Mammary epithelial cell (primary cell): ENCODE data around the gene QRICH1.

ENCODE experiments used
- CTCF ChIP-seq, 2 donors: IDR thresholded peaks in 1 of 2; conservative IDR thresholded peaks in 1 of 2; 2 replicates each; pipeline ENCODE4 v1.5.1; 2011 to 2012; ENCODE audit warnings: inconsistent platforms in 2 of 2, low read length in 2 of 2, mild to moderate bottlenecking in 2 of 2, control low read depth in 1 of 2, low read depth in 1 of 2; ENCODE audit not compliant: insufficient read depth in 1 of 2; ENCODE audit errors: extremely low read depth in 1 of 2
- EZH2 ChIP-seq: IDR thresholded peaks from 2 replicates; pipeline ENCODE4 v1.6.1; 2012; ENCODE audit warnings: low read length, inconsistent platforms, borderline replicate concordance

GRCh38 chr3:49104052-49104426 lies 10.2 kb upstream of the QRICH1 start:
- TF ChIP-seq CTCF (conservative IDR thresholded peaks at IDR 0.05 in 1 of 2, IDR thresholded peaks at IDR 0.05 in 1 of 2; ENCODE audit: extremely low read depth in 1 of 2, insufficient read depth in 1 of 2, low read depth in 1 of 2, low read length in 2 of 2) (no peak), EZH2 (no peak)
